ENCODE measurements around the gene PLD6. TPM values are rescaled to one million over a fixed set of nuclear protein-coding genes. Genes with fewer than 3 reads are reported as not detected.

PLD6 gene
- total and polyA plus RNA-seq, 10 of the 15 experiments (the other 5 are each of a cell fraction or from before 2014, with no cell fraction given), result 4.7 to 21.4 (median 12.0) TPM

- TF ChIP-seq ZNF622 (IDR thresholded peaks at IDR 0.05) (no peak), ZBTB40 (IDR thresholded peaks at IDR 0.05; ENCODE audit: borderline replicate concordance) (no peak), FOXK2 (IDR thresholded peaks at IDR 0.05) (no peak), JUNB (IDR thresholded peaks at IDR 0.05) (no peak)
Measured at GRCh38 chr17:17153071-17153470, 53.1 kb downstream of the PLD6 start (continued).

- Histone ChIP-seq H3K4me2 (ENCODE audit: control insufficient read depth, insufficient read depth) (no peak overlapping the region), H3K27ac (ENCODE audit: control insufficient read depth, insufficient read depth) (no peak overlapping the region), H3K27me3 (replicated peaks in 1 of 2; ENCODE audit: control insufficient read depth in 2 of 2, insufficient read depth in 2 of 2, low read length in 1 of 2) (no peaks in the 10 kb centered on the region), H3K9ac (ENCODE audit: control insufficient read depth, insufficient read depth, low read length) (no peak overlapping the region), H4K20me1 (ENCODE audit: control insufficient read depth, insufficient read depth) (no peaks in the 10 kb centered on the region), H3K4me1 (ENCODE audit: control insufficient read depth, insufficient read depth, low read length) (peaks cover 14% of the 10 kb centered on the region), H2AFZ (ENCODE audit: control insufficient read depth, low read depth, low read length) (no peak overlapping the region), H3K4me3 (no peak overlapping the region), H3K36me3 (ENCODE audit: control insufficient read depth in 2 of 2, insufficient read depth in 2 of 2, low read length in 1 of 2) (peaks cover 19 to 21% of the 10 kb centered on the region in 2 experiments), H3K9me3 (replicated peaks; ENCODE audit: control insufficient read depth, insufficient read depth, low read length) (no peaks in the 10 kb centered on the region; the same call in 2 of the 3 replicates), H3K79me2 (ENCODE audit: control insufficient read depth, insufficient read depth, low read length) (no peaks in the 10 kb centered on the region)
- RAD21 ChIA-PET (ENCODE audit: unreplicated experiment), result no interaction called here
- CTCF ChIA-PET, result no interaction called here
- 86% methylated on average over 4 of the region's 4 CpGs for WGBS (ENCODE audit: insufficient coverage, insufficient replicate concordance, low lambda C conversion rate, missing lambda C conversion rate)
- SMC1A ChIA-PET (ENCODE audit: uncharacterized antibody, unreplicated experiment), result no interaction called here
- intact Hi-C loops (cut with micrococcal nuclease; ENCODE audit: unreplicated experiment) (no loop called here), in situ Hi-C loops (cut with MboI) (no loop called here)
- FAIRE-seq, result no peak
- POLR2A ChIA-PET, result no interaction called here
- BruUV-seq (replicated peaks), result no TSS peak
- no peak for ATAC-seq
- DNase-seq (ENCODE audit: low read depth, low spot score), result no peak
- no peak for TF ChIP-seq SMC3 (IDR thresholded peaks at IDR 0.05; ENCODE audit: borderline replicate concordance, low read length)
- no peak for TF ChIP-seq ZBTB33 (IDR thresholded peaks at IDR 0.05)
- no peak for TF ChIP-seq TBL1XR1 (IDR thresholded peaks at IDR 0.05; ENCODE audit: low read depth, low read length)
- no peak for TF ChIP-seq SMAD5 (IDR thresholded peaks at IDR 0.05; ENCODE audit: low read depth)
- TF ChIP-seq E4F1 (IDR thresholded peaks at IDR 0.05; ENCODE audit: borderline replicate concordance, partially characterized antibody), result no peak
- no peak for TF ChIP-seq RELA (IDR thresholded peaks at IDR 0.05; ENCODE audit: borderline replicate concordance, partially characterized antibody)
- no peak for TF ChIP-seq STAT1 (conservative IDR thresholded peaks at IDR 0.05)
- TF ChIP-seq NRF1 (conservative IDR thresholded peaks at IDR 0.05; ENCODE audit: low read depth, low read length), result no peak
- TF ChIP-seq SMARCA5 (IDR thresholded peaks at IDR 0.05), result no peak
Measured at GRCh38 chr17:17152385-17152784, 53.7 kb downstream of the PLD6 start.

Data from GM12878 (cell line).